Fibroblast of villous mesenchyme (primary cell): ENCODE results near the gene TCF7. TPM values are rescaled to one million over a fixed set of nuclear protein-coding genes. Genes with fewer than 3 reads are reported as not detected.

Source experiments
- DNase-seq: peaks from one replicate; pipeline ENCODE4 v3.0.0-alpha.2; 2010; ENCODE audit warnings: low read depth
- H3K4me3 ChIP-seq: 2 replicates; pipeline ENCODE4 v1.5.1; 2011; ENCODE audit warnings: low read depth, mild to moderate bottlenecking, low read length
- total RNA-seq: library from RNA; depleted of rRNA; stranded (reverse); fragments of >200 nt; gene quantifications from 2 replicates; pipeline ENCODE4 v1.2.3, GENCODE V29; 2012
- TF ChIP-seq, protein P1 (sequence below): IDR thresholded peaks from 2 replicates; pipeline ENCODE4 v1.5.1; 2012; ENCODE audit warnings: low read depth, mild to moderate bottlenecking, low read length; ENCODE audit not compliant: insufficient read depth

Gene TCF7
- total RNA-seq, 1 donor: under 0.01 TPM

GRCh38 chr5:134118212-134118835 lies 3.8 kb downstream of the TCF7 start:
- no peak overlapping the region for H3K4me3 ChIP-seq
- TF ChIP-seq, protein P1, sequence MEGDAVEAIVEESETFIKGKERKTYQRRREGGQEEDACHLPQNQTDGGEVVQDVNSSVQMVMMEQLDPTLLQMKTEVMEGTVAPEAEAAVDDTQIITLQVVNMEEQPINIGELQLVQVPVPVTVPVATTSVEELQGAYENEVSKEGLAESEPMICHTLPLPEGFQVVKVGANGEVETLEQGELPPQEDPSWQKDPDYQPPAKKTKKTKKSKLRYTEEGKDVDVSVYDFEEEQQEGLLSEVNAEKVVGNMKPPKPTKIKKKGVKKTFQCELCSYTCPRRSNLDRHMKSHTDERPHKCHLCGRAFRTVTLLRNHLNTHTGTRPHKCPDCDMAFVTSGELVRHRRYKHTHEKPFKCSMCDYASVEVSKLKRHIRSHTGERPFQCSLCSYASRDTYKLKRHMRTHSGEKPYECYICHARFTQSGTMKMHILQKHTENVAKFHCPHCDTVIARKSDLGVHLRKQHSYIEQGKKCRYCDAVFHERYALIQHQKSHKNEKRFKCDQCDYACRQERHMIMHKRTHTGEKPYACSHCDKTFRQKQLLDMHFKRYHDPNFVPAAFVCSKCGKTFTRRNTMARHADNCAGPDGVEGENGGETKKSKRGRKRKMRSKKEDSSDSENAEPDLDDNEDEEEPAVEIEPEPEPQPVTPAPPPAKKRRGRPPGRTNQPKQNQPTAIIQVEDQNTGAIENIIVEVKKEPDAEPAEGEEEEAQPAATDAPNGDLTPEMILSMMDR: no peak
- no peak for DNase-seq

- H3K4me3 ChIP-seq: no peak overlapping the region
- TF ChIP-seq, protein P1: no peak
- no peak for DNase-seq
Observed at GRCh38 chr5:134119720-134120119, 5.2 kb downstream of the TCF7 start.

DNA sequence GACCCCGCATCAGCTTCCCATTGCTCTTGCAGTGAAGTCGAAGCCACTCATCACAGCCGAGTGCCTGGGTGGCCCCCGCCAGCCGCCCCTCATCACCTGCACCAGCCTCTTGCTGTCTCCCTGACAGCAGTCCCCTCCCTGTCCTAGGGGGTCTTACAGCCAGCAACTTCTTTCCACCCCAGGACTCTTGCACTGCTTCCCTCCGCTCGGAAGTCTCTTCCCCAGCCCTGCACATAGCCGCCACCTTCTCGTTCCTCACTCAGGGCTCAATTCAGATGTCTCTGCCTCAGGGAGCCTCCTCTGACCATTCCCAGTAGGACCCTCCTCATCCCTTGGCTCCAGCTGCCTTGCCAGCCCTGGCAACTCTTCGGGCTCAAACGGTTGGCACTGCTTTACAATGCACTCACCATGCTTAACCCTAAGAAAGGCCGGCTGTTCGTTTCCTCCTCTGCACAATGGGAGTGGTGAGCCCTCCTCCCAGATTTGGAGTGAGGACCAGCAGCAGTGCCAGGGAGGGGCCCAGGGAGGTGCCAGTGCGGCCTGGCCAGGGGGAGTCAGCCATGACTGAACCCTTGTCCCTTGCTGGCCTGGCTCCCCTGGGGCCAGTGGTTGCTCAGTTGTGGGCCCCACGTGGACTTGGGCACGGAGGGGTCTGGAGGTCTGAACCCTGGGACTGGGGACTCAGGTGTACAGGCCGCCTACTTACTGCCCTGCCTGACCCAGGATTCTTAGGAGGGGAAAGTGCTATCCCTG lies 6.1 kb downstream of the TCF7 start:
- H3K4me3 ChIP-seq: no peak overlapping the region
- DNase-seq: no peak
- TF ChIP-seq, protein P1: no peak

GRCh38 chr5:134122530-134122929 lies 8.0 kb downstream of the TCF7 start:
- TF ChIP-seq, protein P1: no peak
- H3K4me3 ChIP-seq: no peak overlapping the region
- DNase-seq: no peak

DNA sequence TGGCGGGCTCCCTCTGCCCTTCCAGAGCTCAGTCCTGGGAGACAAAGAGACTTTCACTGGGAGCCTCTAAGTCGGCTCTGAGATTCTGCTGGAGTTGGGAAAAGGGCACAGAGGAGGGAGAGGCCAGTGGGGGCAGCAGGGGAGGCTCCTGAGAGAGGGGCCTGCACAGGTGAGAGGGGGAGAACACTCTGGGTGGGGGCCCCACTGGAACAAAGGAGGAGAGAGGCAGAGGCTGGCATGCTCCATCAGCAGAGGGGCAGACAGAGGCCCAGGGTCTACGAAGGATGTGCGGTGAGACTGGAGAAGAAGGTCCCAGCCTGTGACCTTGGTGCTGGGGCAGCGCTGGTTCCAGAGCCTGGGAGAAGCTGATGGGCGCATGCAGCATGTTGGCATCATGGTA lies 8.9 kb downstream of the TCF7 start:
- no peak overlapping the region for H3K4me3 ChIP-seq
- no peak for DNase-seq
- TF ChIP-seq, protein P1: no peak

DNA sequence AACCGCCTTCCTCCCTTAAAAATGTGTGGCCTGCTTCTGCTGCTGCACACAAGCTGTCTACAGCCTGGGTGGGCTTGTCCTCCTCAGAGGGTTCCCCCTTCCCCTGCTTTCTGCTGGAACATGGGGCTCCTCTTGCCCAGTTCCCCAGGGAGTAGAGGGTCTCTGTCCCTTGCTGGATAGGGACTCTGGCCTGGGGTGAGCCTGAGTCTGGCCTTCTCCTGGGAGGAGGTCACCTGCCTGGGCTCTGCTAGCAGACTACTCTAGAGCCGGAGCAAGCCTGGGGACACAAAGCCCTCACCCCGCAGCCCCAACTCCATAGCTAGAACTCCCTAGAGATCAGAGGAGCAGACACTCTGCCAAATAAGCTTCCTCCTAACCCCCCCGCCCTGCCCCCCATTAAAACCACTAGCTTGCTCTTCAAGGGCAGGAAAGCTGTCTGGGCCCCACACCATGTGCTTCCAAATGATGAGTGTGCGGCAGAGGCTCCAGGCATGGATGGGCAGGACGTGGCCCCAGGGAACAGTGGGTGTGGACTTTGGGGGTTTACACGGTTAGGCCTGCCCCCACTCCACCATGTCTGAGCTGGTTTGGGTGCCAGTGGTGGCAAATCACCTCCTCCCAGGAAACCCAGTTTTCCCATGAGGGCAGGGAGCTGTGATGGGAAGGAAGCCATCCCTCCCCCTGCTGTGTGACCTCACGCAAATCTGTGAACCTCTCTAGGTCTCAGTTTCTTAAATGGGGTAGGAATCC lies 10.0 kb downstream of the TCF7 start:
- H3K4me3 ChIP-seq: no peak overlapping the region
- no peak for DNase-seq
- TF ChIP-seq, protein P1: no peak
